Stimulated activated CD4-positive, alpha-beta T cell treated with anti-CD3 and anti-CD28 coated beads, TNF-alpha, amount 100 ng/mL, for 48 hours (primary cell): ENCODE measurements around the gene RFT1.
A peak's percentile ranks its signal among the peaks of the same experiment; 100 is the strongest.

Experiments
- DNase-seq, 3 donors: peaks; one replicate each; pipeline ENCODE4 v3.0.0-alpha.2; 2020; ENCODE audit warnings: low read depth in 3 of 3

The RFT1 gene

DNA sequence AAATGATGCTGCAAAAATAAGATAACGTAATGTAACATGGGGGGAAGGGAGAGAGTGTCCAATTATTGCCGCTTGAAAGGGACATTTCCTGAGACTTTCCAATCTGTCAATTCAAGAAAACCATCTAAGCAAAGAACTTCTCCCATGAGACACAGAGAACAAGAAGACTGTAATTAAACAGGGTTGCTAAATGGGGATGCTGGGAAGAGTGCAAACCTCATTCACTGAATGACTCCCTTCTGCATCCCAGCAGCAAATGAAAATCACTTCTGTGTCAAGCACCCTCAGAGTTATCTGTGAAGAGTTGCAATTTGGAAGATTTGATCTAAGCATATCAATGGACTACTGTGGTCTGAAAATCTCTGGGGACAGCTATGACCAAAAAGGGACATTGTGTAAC lies 3.6 kb downstream of the RFT1 start:
- no peak for DNase-seq

- DNase-seq: no peak
Observed at GRCh38 chr3:53123953-53124352, 6.3 kb downstream of the RFT1 start.

DNA sequence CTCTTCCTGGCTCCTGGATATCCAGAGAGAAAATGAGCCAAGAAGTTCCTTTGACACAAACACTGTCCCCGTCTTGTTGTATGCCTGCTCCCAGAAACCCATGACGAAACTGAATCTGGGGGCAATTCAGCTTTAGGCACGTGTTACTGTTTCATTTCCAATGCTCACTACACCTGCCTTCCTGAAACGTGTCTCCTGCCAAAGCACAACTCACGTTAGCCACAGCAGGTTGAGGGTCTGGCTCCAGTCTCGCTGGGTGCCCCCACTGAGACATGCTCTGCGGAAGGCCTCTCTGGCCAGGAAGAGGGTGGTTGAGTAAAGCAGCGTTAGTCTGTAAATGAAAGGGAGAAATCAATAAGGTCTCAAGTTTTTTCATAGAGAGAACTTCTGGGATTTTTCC lies 6.7 kb downstream of the RFT1 start:
- no peak for DNase-seq

DNA sequence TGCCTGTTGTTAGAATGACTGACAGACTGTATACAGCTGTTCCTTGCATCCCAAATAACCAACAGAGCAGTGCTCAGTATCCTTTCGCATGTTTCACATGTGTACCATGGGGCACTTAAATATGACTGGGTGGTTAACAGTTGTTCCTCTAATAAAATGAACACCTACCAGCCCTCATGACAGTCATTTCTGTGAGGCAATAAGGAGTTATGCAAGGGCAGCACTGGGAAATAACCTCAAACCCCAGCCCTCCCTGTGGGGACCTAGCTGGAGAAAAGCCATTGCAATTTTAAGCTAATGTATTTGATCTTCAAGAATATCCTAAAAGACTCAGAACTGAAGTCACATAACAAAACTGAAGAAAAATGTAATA lies 7.3 kb downstream of the RFT1 start:
- DNase-seq: no peak

- no peak for DNase-seq
Observed at GRCh38 chr3:53122255-53122932, 7.8 kb downstream of the RFT1 start.

- DNase-seq: no peak
Observed at GRCh38 chr3:53120336-53120735, 9.9 kb downstream of the RFT1 start.

GRCh38 chr3:53116956-53117355 lies 13.3 kb downstream of the RFT1 start:
- no peak for DNase-seq

DNA sequence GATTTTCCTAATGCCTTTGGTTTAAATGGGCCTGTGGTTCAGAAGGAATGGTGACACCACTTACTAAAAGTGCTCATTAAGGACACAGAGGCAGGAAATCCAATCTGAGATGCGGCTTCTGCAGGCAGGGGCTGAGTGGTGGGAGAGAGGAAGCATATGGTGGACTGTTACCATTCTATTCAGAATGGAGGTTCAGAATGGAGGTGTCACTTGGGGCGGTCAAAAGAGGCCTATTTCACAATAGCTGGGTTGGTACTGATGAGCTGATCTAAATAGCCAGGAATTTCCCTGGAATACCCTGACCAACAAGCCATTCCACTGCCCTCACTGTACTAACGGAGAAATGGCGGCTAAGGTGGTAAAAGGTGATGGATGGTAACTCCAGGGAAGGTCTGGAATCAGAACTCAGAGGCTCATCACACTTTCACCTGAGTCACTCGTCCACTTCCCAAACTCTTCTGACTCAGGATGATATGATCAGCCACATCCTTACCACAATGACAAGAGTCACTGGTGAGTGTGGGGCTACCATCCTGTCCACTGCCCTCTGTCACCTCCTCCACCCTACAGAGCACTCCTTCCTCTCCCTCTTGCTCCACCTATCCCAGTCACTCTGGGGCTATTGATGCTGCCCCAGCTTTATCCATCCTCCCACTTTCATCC lies 15.7 kb downstream of the RFT1 start:
- DNase-seq: no peak

DNA sequence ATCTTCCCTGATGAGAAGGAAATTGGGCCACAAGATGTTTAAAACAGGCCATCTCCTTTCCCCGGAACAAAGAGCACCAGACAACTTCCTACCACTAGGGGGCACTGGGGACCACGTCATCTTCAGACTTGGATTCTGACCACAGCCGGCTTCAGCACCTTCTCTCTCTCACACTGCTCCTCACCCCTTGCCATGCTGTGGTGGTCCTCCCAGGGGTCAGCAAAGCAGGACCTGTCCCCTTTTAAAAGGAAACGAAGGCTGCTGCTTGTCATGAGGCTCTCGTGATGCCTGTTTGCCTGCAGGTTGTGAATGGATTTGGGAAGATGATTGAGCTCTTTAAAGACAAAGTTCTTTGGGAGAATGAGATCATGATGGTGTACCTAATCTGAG lies 16.2 kb downstream of the RFT1 start:
- DNase-seq: peak; percentile 56 to 81 (median 72)

DNA sequence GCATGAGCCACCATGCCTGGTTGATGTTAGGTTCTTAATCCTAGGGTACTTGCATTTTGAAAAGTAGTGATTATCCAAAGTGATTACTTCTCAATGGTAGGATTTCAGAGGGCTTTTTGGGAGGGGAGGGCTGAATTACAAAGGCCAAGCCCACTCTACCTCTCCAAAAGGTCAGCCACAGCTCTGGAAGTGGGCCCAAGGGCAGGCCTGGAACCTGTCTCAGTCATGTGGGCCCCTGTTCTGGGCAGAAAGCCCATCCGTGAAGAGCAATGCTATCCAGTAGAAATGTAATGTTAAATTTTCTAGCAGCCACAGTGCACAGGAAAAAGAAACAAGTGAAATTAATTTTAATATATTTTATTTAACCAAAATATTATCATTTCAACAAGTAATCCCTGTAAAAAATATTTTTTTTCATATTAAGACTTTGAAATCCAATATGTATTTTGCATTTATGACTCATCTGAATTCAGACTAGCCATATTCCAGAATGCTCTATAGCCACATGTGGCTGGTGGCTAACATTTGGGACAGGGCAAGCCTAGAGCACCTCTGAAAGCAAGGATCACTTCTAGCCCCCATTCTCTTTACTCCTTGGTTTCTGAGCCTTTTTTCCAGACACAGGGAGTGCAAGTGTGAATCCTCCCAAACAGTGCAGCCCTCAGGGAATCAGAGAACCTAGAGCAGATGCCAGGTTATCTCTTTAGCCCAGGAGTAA lies 16.8 kb downstream of the RFT1 start:
- DNase-seq: no peak

DNA sequence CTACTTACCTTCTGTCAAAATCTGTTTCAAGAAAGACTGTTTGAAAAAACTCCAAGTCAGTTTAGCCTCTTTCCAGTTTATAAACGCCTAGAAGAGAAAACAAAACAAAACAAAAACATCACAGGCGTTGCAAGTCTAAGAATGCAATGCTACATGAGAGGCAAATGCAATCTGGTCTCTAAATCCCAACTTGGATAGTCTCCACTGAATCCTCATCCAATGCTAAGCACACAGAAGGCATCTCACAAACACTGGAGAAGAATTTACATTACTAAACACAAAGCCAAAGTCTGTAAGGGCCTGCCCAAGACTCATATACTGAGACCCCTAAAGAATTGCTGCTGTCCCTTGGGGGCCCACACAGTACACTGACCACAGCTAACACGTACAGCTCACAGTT lies 18.4 kb downstream of the RFT1 start:
- no peak for DNase-seq

- DNase-seq: no peak
Observed at GRCh38 chr3:53109891-53110771, 20.1 kb downstream of the RFT1 start.

GRCh38 chr3:53109190-53109589 lies 21.0 kb downstream of the RFT1 start:
- DNase-seq: no peak

GRCh38 chr3:53104762-53105161 lies 25.5 kb downstream of the RFT1 start:
- no peak for DNase-seq

GRCh38 chr3:53103397-53104296 lies 26.6 kb downstream of the RFT1 start:
- DNase-seq: no peak

GRCh38 chr3:53102601-53103147 lies 27.6 kb downstream of the RFT1 start:
- peak in 2 of 3 donors; percentile 36 to 40 for DNase-seq

- DNase-seq: no peak
Observed at GRCh38 chr3:53101956-53102355, 28.3 kb downstream of the RFT1 start.

DNA sequence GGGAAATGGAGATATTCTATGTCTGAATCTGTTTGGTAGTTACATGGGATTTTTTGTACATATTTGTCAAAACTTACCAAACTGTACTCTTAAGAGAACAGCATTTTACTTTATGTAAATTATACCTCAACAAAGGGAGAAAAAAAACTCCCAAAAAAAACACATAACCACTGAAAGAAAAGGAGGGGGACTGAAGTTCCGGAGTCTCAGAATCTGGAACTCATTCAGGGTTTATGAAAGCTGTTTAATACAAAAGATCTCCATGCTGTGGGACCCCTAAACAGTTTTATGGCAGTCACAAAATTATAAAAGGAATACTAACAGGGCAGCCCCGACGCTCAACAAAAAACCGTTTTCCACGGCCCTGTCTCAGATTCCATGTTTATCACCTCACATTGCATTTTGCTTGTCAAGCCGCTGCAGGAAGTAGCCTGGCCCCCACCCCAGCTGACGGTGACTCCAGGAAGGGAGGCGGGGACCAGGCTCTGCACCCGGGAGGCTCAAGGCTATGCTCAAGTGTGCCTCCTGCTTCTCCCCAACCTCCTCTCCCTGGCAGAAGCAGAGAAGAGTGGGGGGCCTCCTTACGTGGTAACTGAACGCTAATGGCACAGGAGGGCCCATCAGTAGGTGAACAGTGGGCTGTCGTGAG lies 29.3 kb downstream of the RFT1 start:
- no peak for DNase-seq

GRCh38 chr3:53097887-53098286 lies 32.3 kb downstream of the RFT1 start:
- no peak for DNase-seq

DNA sequence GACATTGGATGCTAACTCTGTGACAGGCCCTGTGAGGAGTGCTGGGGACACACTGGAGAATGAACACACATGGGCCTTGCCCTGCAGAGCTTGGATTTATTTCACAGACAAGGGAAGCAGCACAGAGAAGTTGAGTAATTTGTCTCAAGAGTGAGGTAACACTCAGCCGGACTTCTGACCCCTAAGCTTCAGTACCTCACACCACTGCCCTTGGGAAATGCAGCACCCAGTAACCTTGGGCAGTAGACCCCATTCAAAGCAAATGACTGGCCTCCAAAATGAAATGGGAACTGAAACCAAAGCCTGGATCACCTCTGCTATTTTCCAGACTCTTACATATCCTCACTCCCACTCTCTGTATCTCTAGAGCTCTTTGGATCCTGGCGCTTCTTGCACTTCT lies 37.3 kb downstream of the RFT1 start:
- no peak for DNase-seq
